ENCODE results near the gene RAB6A. TPM values are rescaled to one million over a fixed set of nuclear protein-coding genes. Genes with fewer than 3 reads are reported as not detected.

Gene RAB6A
- total RNA-seq, 4 donors from 2014 or later = 119 to 178 (median 151) TPM

DNA sequence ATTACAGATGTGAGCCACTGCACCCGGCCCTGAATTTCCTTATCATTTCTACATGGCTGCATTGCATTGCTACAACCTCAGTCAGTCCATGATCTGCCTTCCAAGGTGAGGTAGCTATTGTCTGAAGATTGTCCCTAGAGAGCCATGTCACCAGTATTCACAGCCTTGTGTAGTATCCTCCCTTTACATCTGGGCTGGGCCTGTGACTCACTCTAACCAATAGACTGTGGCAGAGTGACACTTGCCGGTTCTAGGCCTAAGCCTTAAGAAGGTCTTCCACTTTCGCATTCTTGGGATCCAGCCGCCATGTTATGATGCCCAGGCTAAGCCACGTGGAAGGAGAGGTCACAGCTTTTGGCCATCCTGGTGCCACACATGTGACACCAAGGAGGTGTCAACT, 124.6 kb downstream of the RAB6A start:
- DNase-seq (ENCODE audit: low spot score in 2 of 2) = no peak
- intact Hi-C loops (cut with DNase I; ENCODE audit: low total_unique reads) = no loop called here
- no peak for TF ChIP-seq POLR2A (IDR thresholded peaks at IDR 0.05)
- TF ChIP-seq, protein P1, sequence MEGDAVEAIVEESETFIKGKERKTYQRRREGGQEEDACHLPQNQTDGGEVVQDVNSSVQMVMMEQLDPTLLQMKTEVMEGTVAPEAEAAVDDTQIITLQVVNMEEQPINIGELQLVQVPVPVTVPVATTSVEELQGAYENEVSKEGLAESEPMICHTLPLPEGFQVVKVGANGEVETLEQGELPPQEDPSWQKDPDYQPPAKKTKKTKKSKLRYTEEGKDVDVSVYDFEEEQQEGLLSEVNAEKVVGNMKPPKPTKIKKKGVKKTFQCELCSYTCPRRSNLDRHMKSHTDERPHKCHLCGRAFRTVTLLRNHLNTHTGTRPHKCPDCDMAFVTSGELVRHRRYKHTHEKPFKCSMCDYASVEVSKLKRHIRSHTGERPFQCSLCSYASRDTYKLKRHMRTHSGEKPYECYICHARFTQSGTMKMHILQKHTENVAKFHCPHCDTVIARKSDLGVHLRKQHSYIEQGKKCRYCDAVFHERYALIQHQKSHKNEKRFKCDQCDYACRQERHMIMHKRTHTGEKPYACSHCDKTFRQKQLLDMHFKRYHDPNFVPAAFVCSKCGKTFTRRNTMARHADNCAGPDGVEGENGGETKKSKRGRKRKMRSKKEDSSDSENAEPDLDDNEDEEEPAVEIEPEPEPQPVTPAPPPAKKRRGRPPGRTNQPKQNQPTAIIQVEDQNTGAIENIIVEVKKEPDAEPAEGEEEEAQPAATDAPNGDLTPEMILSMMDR (IDR thresholded peaks at IDR 0.05) = no peak
- WGBS, 2 donors = 86 to 91% methylated on average over 5 of the region's 5 CpGs
- H3K4me3 ChIP-seq (ENCODE audit: low read depth, poor library complexity, severe bottlenecking) = no peak overlapping the region

DNA sequence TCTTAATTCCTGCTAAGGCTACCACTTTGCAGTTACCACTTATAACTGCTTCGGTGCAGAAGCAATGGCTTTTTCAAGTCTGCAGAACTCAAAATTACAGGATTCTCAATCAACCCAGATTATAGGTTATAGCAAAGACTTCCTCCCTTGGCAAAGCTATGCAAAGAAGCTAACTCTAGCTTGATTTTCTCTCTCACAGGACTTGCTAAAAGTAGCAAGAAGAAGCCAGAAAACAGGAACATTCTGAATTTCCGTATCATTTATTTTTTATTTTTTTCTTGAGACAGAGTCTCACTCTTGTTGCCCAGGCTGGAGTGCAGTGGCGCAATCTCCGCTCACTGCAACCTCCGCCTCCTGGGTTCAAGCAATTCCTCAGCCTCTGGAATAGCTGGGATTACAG, 125.2 kb downstream of the RAB6A start:
- no peak overlapping the region for H3K4me3 ChIP-seq (ENCODE audit: low read depth, poor library complexity, severe bottlenecking)
- DNase-seq (ENCODE audit: low spot score in 2 of 2) = no peak
- 85 to 93% methylated on average over 5 of the region's 5 CpGs for WGBS, 2 donors
- no peak for TF ChIP-seq POLR2A (IDR thresholded peaks at IDR 0.05)
- intact Hi-C loops (cut with DNase I; ENCODE audit: low total_unique reads) = no loop called here

DNA sequence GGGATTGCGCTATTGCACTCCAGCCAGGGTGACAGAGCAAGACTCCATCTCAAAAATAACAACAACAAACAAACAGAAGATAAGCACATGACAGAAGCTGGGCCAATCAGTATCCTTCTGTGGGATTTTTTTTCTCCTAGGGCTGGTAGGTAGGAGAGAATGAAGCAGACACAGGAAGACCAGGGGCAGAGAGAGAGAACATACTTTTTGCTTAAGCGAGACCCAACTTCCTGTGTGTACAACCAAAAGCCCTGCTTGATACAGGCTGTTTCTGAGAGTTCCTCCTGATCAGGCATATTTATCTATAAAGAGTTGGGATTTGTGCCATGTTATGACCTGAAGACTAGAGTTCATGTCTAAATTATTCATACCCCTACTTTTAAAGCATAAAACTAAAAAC, 126.9 kb downstream of the RAB6A start:
- H3K4me3 ChIP-seq (ENCODE audit: low read depth, poor library complexity, severe bottlenecking) = no peak overlapping the region
- WGBS, 2 donors = 86 to 88% methylated on average over 2 of the region's 2 CpGs
- no peak for DNase-seq (ENCODE audit: low spot score in 2 of 2)
- intact Hi-C loops (cut with DNase I; ENCODE audit: low total_unique reads) = no loop called here
- TF ChIP-seq POLR2A (IDR thresholded peaks at IDR 0.05) = no peak

DNA sequence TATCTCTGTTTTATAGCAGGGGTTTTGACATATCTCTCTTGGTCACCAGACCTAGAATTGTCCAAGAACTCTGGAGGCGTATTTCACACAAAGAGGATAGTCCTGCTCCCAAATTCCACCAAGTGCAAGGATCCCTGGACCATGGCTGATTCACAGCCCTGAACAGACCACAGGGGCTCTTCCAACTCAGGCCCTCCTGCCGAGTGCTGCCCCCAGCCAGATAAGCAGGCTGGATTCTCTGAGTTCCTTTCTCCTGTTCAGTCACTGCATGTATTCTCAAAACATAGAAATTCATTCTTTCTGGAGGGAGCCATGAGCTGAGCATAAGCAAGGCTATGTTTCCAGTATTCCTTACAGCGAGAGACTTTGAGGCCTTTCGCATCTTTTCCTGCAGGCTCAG, 127.9 kb downstream of the RAB6A start:
- whole genome bisulfite sequencing, 2 donors = 95 to 97% methylated on average over 4 of the region's 4 CpGs
- TF ChIP-seq POLR2A (IDR thresholded peaks at IDR 0.05) = no peak
- intact Hi-C loops (cut with DNase I; ENCODE audit: low total_unique reads) = no loop called here

DNA sequence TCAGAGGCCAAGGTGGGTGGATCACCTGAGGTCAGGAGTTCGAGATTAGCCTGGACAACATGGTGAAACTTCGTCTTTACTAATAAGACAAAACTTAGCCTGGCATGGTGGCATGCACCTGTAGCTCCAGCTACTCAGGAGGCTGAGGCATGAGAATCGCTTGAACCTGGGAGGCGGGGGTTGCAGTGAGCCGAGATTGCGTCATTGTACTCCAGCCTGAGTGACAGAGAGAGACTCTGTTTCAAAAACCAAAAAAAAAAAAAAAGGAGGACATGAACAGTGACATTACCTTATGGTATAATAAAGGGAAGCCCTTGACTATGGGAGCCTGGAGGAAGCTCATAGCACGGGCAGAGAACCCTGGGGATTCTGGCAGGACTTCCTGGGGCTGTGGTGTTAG, 131.0 kb downstream of the RAB6A start:
- TF ChIP-seq, protein P1 (IDR thresholded peaks at IDR 0.05) = no peak
- no peak for TF ChIP-seq POLR2A (IDR thresholded peaks at IDR 0.05)
- no peak overlapping the region for H3K4me3 ChIP-seq (ENCODE audit: low read depth, poor library complexity, severe bottlenecking)
- intact Hi-C loops (cut with DNase I; ENCODE audit: low total_unique reads) = loop anchor here (5.0 kb wide), 1 partner anchor 32 kb away; no protein-coding TSS in a partner anchor
- 81 to 89% methylated on average over 7 of the region's 7 CpGs for WGBS, 2 donors
- no peak for DNase-seq (ENCODE audit: low spot score in 2 of 2)

More for the DNA sequence above, 127.9 kb downstream of the RAB6A start:
- no peak for DNase-seq (ENCODE audit: low spot score in 2 of 2)
- H3K4me3 ChIP-seq (ENCODE audit: low read depth, poor library complexity, severe bottlenecking) = no peak overlapping the region

DNA sequence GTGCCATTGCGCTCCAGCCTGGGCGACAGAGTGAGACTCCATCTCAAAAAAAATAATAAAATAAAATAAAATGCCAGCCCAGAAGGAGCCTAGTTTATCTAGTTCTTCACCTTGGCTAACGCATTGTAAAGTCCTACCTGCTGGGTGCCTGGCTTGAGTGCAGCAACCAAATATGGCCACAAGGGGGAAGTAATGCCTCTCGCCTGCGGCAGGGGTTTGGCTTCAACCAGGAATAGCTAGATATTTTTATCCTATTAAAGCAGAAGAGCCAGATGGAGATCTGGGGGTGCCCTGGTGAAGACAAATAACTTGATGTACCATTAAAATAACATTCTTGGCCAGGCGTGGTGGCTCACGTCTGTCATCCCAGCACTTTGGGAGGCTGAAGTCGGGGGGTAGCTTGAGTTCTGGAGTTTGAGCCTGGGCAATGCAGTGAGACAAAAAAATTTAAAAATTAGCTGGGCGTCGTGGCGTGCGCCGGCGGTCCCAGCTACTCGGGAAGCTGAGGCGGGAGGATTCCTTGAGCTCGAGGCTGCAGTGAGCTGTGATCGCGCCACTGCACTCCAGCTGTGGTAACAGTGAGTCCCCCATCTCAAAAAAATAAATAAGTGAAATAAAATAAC, 135.1 kb downstream of the RAB6A start:
- DNase-seq (ENCODE audit: low spot score in 2 of 2) = peak; percentile 66 to 94
- 20 to 33% methylated on average over 19 of the region's 19 CpGs for WGBS, 2 donors
- intact Hi-C loops (cut with DNase I; ENCODE audit: low total_unique reads) = loop anchor here (5.0 kb wide), 1 partner anchor 36 kb away; no protein-coding TSS in a partner anchor
- no peak for TF ChIP-seq POLR2A (IDR thresholded peaks at IDR 0.05)
- TF ChIP-seq, protein P1 (IDR thresholded peaks at IDR 0.05) = peak in 1 of 3 donors; percentile 84
- H3K4me3 ChIP-seq (ENCODE audit: low read depth, poor library complexity, severe bottlenecking) = no peak overlapping the region

Other genes with a start within 250 kb of the RAB6A start
- gene FAM168A, start 163.0 kb downstream of the RAB6A start, total RNA-seq = 10 to 100 TPM; 10.7 to 28.1 (median 20.5) TPM
- 10 to 100 TPM in 2 of 4 donors, 1 to 10 TPM in 2; 2.9 to 18.9 (median 9.1) TPM for gene PLEKHB1, start 114.5 kb downstream of the RAB6A start, total RNA-seq
- gene MRPL48, start 26.8 kb upstream of the RAB6A start, total RNA-seq = 10 to 100 TPM; 15.2 to 26.4 (median 21.0) TPM
- 10 to 100 TPM; 32.5 to 50.0 (median 36.7) TPM for gene COA4, start 115.8 kb upstream of the RAB6A start, total RNA-seq
- 10 to 100 TPM in 3 of 4 donors, 1 to 10 TPM in 1; 9.8 to 21.2 (median 13.5) TPM for gene PAAF1, start 115.9 kb upstream of the RAB6A start, total RNA-seq
- under 1 TPM in 1 of 4 donors, not detected in 3; 0.42 TPM for gene DNAJB13, start 190.0 kb upstream of the RAB6A start, total RNA-seq
- gene UCP2, start 221.8 kb upstream of the RAB6A start, total RNA-seq = 10 to 100 TPM in 2 of 4 donors, 1 to 10 TPM in 2; 2.2 to 14.0 (median 10.1) TPM
- 1 to 10 TPM in 3 of 4 donors, under 1 TPM in 1; 0.68 to 6.4 (median 3.6) TPM for gene UCP3, start 248.0 kb upstream of the RAB6A start, total RNA-seq

All from lower leg skin (tissue), 4 donors.